Ovary (tissue), 3 donors: ENCODE results near the gene CLNK.

Experiments
- EP300 ChIP-seq: sonication (generic); formaldehyde crosslinking; IDR thresholded peaks from one replicate; pipeline ENCODE4 v1.6.1; 2017; ENCODE audit warnings: antibody characterized with exemption
- TF ChIP-seq, protein P1 (sequence below), 3 donors: fragments of 450-650 bp in 2 of 3; fragments of 200-600 bp in 1 of 3; IDR thresholded peaks; one replicate each; pipeline versions ENCODE4 v1.5.1 to v1.8.0; 2016 to 2022; ENCODE audit warnings: antibody characterized with exemption in 3 of 3, mild to moderate bottlenecking in 1 of 3
- donor health status: DM: no; HTN: no; CAD: no.

DNA sequence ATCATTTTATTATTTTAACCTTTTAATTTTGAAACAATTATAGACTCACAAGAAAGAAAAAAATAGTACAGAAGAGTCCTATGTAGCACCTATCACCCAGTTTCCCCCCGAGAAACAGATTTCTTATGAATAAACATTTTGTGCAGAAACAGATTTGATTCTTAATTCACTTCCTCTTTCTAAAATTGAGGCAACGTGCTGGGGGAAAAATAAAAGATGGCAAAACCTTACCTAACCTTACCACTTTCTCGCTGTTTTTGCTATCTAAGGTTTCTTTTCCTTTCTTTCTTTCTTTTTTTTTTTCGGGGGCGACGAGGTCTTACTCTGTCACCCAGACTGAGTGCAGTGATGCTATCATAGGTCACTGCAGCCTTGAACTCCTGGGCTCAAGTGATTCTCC is 4.3 kb upstream of the CLNK start:
- no peak for TF ChIP-seq EP300
- TF ChIP-seq, protein P1, sequence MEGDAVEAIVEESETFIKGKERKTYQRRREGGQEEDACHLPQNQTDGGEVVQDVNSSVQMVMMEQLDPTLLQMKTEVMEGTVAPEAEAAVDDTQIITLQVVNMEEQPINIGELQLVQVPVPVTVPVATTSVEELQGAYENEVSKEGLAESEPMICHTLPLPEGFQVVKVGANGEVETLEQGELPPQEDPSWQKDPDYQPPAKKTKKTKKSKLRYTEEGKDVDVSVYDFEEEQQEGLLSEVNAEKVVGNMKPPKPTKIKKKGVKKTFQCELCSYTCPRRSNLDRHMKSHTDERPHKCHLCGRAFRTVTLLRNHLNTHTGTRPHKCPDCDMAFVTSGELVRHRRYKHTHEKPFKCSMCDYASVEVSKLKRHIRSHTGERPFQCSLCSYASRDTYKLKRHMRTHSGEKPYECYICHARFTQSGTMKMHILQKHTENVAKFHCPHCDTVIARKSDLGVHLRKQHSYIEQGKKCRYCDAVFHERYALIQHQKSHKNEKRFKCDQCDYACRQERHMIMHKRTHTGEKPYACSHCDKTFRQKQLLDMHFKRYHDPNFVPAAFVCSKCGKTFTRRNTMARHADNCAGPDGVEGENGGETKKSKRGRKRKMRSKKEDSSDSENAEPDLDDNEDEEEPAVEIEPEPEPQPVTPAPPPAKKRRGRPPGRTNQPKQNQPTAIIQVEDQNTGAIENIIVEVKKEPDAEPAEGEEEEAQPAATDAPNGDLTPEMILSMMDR (IDR thresholded peaks at IDR 0.05), result no peak
